NCI-H2081 (cell line): ENCODE results near the gene CREBBP.

Experiments
- DNase-seq, 2 experiments: peaks; one replicate each; lab custom pipeline; 2025; lab: John Stamatoyannopoulos, UW

CREBBP gene

DNA sequence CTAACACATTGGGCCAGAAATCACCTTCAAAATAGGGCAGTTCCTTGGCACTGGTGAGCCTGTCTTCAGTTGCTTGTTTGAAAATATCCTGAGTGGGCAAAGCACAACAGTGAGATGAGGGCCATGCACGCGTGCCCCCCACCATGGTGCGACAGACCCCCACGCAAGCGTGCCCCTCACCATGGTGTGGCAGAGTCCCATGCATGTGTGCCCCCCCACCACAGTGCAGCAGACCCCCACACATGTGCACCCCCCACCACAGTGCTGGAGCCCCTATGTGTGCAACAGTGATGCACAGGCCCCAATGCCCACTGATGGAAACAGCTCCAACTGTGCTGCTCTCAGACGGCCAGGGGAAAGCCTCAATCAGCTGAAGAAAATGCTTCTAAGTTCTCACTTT lies 144.4 kb downstream of the CREBBP start:
- no peak for DNase-seq

DNA sequence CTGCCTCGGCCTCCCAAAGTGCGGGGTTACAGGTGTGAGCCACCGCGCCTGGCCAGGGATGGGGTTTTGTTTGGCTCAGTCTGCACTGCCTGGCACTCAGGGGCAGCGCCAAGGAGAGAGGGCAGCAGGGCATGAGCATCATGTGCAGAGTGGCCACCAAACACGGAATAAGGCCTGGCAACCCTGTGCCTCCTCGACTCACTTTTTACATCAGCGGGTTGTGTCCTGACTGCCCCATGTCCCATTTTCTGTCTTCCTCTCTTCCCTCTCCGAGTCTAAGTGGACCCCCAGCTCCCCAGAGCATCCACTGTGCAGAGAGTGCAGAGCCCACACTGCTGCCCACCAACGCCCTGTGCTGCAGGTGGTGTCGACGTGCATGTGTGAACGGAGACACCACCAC lies 145.0 kb downstream of the CREBBP start:
- no peak for DNase-seq

DNA sequence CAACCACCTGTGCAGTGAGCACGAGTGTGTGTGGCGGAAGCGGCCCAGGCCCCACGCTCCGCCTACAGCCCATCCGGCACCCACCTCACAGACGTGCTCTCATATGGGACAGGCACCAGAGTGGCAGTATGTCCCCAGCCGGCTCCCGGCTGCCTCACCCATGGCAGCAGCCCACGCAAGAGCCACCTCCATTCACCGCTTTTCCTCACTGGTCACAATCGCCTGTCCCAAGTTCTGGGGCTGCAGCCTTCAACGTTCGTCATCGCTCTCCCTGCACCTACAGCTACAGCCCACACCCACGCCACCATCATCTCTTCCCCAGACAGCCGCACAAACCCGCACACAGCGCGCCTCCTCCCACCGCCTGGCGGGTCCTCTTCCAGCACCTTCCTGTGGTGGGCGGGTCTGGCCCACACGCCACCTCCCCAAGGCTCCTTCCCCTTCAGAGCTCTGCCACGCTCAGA lies 145.7 kb downstream of the CREBBP start:
- DNase-seq: no peak

DNA sequence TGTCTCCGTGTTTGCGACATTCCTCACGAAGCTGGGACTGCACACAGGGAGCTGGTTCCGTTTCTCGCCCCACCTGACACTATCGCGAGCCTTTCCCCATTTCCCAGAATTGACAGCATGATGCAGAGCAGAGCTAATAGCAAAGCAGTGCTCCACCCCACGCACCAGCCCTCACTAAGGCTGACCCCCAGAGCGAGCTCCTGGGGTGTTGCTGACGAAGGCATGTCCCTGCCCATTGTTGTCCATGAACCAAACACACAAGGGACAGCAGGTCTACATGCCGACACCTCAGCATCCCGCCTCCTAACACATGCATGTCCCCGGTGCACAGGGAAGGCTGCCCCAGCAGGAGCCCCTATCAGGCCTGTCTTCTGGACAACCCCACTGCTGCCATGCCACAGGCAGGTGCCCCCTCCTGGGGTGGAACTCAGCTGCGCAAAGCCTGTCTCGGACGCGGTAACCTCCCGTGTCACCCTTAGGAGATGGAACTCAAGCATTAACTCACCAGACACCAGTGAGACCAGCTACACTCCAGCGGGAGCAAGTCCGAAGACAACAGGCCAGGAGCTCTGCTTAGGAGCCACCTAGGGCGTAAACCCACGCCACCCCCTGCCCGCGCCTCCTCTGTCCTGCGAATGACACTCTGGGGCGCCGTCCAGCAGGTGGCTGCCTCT lies 146.3 kb downstream of the CREBBP start:
- DNase-seq: no peak

DNA sequence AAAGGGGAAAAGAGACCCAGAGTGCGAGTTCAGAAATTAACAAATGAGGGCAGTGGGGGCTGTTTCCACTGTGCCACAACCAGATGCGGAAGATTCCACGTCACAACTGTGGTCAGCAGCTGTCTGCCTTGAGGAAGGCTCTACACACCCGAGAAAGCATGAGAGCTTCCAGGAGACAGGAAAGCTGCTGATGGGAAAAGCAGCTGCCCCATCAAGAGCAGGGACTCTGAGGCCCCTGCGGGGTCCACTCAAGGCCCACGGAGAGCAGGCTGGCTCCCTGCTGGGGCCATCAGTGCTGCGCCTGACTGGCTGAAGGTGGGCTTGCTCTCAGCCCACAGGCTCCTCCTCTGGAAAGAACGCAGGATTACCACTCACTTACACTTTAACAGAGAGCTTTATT lies 148.3 kb downstream of the CREBBP start:
- DNase-seq: no peak

DNA sequence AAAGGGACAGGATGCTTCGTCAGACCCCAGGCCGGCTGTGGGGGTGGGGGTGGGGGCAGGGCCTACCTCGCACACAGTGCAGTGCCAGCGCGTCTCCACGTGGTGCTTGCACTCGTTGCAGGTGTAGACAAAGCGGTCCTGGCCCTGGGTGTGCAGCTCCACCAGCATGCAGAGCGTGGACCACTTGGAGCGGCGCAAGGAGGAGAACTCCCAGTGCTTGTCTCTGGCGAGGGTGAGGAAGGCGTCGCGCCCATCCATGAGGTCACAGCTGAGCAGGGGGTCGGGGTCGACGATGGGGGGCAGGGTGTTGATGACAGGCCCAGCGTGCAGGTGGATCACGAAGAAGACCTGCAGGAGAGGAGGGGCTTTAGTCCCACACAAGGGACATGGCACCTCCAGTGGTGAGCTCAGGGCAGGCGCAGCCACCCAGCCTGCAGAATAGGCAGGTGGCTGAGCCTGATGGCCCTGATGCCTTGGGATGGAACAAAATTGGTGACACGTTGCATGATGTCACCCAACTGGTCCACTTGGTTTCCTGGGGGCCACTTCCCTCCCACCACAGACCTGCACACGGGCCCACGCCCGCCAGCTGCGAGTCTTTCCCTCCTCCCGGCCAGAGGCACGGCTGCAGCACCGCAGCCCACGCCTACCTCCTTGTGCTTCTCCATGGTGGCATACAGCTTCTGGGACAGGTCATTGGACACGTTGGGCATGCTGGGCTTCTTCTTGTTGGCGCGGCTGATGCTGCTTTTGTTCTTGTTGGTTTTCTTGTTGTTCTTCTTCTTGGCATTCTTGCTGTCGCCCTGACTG lies 149.2 kb downstream of the CREBBP start:
- DNase-seq: no peak

DNA sequence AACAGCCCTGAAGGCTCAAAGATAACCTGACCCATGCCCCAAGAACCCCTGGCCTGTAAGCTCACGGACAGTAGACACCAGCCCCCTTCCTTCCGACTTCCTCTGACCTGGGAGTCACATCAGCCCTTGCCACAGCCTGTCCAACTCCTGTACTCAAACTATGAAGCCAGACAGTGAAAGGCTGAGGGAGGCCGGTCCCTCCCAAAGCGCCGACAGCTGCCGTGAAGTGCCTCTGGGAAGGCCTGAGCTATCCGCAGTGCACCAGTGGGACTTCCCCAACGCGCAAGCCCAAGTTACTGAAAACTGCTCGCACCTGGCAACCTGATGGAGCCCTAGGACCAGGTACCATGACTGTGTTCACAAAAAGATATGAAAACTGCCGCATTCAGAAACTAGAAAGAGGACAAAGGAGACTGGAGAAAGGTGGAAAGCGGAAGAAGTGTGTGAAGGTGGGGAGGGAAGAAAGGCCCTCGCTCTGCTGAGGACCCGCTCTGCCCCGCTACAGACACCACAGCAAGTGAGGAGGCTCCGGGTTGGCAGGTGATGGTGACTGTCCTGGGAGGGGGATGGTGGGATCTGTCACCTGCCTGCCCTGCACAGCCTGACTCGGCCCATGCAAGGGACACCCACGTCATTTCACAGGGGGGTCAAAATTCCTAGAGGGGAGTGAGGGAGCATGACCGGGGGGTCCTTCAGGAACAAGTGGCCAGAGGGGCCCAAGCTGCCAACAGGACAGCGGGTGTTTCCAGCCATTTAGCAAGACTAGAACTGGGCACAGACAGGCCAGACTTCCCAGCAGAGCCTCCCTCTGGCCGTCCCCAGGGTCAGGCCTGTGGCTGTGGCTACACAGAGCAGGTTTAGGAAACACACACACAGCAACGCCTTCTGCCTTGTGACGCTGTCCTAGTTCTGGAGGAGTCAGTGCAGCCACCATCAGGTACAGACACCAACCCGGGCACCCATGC lies 150.1 kb downstream of the CREBBP start:
- no peak for DNase-seq

DNA sequence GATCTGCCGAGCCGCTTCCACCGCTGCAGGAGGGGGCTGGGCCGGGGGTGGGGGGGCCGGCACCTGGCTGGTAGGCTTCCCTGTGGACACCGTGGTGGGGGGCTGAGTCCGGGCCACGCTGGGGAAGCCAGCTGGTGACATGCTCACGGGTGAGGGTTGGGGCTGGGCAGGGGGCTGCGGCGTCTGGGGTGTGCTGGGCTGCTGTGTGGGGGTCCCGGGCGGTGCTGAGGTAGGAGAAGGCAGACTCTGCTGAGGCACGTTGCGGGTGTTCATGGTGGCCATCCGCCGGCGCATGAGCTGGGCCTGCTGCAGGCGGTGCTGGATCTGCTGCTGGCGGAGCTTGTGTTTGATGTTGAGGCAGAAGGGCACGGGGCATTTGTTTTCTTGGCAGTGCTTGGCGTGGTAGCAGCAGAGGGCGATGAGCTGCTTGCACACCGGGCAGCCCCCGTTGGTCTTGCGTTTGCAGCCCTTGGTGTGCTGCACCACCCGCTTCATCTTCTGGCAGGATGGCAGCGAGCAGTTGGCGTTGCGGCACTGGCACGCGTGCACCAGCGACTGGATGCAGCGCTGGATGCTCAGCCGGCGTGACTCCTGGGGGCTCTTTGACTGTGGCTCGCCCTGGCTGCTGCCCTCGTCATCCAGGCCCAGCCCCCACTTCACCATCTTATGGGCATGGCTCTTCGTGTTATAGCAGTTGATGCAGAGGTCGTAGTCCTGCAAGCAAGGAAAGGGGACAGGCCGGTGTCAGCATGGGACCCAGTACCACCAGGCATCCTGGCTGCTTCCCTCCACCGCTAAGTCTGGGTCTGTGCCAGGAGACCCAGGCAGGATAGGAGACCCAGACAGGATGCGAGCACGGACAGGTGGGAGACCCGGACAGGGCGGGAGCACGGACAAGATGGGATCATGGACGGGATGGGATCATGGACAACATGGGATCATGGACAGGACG lies 151.1 kb downstream of the CREBBP start:
- DNase-seq: no peak

DNA sequence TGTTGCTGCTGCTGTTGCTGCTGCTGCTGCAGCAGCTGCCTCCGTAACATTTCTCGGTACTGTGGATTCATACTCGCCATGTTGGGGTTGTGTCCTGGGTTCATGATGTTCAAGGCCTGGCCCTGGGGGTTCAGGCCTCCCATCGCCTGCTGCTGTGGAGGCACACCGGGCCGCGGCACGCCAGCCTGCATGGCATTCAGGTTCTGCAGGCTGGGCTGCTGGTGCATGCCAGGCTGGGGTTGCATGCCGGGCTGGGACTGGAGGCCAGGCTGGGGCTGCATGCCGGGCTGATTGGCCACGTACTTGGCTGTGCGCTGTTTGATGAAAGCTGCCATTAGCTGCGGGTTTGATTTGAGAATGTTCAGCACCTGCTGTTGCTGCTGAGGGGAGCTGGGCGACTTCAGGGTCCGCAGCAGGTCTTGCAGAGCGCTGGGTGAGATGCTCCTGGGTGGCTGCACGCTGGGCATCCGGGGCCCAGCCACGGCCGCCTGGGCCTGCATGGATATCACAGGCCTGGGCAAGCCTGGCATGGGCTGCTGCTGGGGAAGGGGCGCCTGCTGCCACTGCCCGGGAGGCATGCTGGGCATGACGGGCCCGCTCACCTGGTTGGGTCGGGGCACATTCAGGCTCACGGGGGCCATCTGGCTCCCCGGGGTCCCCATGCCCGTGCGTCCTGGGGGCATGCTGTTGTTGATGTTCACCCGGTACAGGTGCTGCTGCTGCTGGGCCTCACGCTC lies 151.9 kb downstream of the CREBBP start:
- DNase-seq: no peak

DNA sequence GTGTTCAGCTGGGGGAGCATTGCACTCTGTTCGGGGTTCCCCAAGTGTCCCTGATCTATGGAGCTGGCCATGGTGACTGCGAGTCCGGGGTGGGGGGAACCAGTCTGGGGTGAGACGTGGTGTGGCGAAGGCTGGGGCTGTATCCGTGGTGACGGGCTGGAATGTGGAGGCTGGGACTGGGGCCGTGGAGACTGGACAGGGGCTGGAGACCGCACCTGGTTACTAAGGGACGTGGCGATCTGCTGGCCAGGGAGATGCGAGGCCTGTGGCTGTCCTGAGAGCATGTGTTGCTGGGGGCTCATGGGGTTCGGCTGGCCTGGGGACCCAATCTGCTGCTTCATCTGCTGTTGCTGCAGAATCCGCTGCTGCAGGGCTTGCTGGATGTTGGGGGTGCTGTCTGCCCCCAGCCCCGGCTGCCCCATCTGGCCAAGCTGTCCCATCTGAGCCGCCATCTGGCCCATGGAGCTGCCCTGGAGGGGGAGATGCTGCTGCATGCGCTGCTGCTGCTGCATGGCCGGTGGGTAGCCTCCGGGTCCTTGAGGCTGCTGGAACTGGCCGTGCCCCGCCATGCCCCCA lies 152.6 kb downstream of the CREBBP start:
- DNase-seq: no peak

DNA sequence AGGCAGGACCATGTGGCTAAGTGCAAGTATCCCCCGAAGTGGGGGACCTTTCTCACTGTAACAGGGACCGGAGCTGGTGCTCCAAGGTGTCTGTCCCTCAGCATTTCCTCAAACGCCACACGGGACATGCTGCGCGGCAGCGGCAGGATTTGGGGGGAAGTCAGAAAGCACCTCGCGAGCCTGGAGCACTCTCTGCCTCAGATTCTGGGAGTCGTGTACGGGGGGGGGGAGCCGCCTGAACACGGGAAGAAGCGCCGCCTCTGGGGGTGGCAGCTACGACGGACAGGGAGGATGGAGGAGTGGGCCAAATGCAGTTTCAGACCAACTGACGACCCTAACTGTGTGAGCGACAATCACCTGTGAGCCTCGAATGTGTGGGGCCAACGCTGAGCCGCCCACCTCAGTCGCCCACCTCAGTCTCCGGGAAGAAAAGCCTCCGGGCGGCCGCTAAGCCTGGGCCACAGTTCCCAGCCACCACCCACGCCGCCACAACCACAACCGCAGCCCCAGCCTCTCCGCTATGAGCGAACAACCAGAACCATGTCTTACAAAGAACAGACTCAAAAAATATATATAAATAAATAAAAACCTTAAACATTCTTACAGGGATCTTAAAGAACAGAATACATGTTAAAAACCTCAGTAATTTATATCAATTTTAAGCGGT lies 154.4 kb downstream of the CREBBP start:
- DNase-seq: no peak

DNA sequence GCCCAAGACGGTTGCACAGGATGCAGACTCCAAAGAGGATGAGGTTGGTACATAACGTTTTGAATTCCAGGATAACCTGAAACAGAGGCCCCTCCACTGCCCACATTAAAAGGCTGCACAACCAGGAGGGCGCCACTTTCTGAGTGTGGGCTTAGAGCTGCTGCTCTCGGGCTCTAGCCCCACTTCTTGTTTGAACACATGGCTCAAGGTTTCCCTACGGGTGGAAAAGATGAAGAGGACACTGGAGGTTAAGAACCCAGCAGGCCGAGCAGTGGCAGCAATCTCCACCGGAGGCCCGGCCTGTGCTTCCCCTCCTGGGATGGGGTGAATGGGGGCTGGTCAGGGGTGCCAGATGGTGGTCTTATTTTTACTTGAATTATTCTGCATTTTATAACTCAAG lies 155.2 kb downstream of the CREBBP start:
- DNase-seq: no peak

DNA sequence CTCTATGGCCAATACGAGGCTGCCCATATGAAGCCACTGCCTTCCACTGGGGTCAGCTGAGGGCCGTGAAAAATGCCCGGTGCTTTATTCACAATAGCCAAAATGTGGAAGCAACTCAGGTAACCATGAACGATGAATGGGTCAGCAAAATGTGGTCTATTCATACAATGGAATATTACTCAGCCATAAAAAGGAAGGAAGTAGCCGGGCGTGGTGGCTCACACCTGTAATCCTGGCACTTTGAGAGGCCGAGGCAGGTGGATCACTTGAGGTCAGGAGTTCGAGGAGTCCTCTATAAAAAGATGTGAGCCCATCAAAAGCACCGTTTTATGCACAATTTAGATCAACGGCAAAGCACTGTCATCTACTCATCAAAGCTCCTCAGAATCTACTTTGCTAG lies 158.0 kb downstream of the CREBBP start:
- no peak for DNase-seq

DNA sequence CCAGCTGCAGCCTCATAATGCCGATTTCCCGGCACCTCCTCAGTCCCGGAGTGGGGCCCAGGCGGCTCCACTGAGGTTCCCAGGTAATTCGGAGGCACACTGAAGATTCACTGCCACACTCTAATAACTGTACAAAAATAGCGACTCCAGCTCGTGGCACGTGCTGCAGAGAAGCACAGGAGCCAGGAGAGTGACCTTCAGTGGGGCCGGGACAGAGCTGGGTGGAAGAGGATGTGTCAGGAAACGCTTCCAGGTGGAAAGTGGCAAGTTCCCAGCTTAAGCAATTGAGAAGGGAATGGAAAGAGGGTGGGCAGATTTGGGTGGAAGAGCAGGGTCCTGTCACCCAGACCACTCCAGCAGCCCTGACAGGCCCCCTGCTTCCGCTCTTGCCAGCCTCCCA lies 160.1 kb downstream of the CREBBP start:
- DNase-seq: no peak

DNA sequence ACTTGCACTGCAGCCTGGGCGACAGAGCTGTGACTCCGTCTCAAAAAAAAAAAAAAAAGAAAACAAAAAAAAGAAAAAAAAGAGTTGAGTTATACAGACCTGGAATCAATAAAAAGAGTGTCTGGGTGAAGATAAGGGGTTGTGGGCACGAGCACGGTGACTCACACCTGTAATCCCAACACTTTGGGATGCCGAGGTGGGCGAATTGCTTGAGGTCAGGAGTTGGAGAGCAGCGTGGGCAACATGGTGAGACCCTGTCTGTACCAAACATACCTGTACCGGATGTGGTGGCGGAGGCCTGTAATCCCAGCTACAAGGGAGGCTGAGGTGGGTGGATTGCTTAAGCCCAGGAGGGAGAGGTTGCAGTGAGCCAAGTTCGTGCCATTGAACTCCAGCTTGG lies 161.9 kb downstream of the CREBBP start:
- DNase-seq: no peak

DNA sequence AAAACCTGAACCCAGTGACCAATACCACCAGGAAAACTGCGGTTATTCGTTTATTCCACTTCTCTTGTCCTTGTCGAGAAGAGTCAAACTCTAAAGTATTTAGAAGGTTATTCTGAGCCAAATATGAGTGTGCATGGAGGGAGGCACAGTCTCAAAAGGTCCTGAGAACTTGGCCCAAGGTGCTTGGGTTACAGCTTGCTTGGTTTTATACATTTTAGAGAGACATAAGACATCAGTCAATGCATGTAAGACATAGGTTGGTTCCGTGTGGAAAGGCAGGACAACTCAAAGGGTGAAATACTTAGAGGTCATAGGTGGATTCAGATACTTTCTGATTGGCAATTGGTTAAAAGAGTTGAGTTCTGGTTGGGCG lies 162.5 kb downstream of the CREBBP start:
- DNase-seq: no peak

DNA sequence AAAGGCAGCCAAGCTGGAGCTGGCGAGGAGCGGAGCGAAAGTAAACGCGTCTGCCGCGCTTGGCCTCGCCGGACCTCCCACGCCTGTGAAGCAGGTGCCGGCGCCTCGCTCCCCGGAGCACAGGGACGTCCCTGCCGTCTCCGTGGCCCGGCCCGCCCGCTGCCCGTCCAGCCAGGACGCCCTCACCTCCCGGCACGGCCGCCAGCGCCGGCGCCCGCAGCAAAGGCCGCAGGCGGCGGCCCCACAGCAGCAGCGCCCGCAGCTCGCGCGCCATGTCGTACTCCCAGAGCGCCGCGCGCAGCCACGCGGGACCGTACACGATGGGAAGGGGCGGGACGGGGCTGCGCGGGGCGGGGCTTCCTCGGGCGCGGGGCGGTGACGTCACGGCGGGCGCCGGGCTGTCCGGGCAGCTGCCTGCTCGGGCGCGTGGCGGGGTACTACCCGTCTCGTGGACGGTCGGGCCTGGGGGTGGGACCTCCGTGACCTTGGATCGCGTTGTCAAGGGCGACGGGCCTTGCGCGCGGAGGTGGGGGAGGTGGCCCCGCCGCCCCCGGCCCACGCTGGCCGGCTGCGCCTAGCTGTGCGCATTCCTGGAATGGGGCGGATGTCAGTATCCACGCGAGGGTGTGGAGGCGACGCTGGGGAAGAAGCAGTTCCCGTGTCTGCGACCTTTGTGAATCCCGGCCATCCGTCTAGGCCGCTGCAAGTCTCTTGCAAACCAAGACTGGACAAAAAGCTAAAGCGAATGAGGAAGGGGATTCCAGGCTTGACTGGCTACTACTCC lies 163.1 kb downstream of the CREBBP start, which contains the start of gene TRAP1:
Gene TRAP1 (minus strand): TSS at position 290 of the 784 bp plus-strand sequence. CDS start 16 bp downstream, at position 274.
- peak; percentile 84 for DNase-seq

DNA sequence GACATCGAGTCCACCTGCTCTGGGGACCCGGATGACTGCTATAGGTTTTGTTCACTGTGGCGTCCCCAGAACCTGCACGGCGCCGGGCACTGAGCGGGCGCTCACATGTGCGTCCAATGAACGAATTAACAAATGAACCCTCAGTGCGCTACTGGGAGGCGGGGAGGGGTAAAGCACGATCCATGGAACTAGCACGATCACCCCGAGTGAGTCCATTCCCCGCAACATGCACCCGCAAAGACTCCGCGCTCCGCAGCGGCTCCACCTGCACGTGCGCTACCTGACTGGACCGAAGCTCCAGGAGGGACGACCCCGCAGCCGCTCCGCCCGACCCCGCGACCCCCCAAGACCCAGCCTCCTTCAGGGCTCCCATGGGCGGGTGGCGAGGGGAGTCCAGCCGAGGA lies 163.7 kb downstream of the CREBBP start:
- peak; percentile 17 to 67 for DNase-seq

DNA sequence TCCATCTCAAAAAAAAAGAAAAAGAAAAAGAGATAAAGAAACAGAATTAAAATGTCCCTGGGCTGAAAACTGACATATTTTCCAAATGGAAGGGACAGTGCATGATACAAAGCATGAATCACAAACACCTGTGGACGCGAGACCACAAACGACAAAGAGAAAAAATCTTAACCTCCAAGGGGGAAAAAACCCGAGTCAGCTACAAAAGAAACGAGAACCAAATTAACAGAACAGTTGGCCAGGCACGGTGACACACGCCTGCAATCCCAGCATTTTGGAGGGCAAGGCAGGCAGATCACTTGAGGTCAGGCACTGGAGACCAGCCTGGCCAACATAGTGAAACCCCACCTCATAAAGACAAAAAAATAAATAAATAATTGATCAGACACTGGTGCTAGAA lies 165.1 kb downstream of the CREBBP start:
- no peak for DNase-seq
